T47D (cell line): Measurements from ENCODE around the gene ATAD3C.
"Not testable (repeated sequence)": the region's sequence is repeated elsewhere in the genome, so short reads cannot be mapped to it uniquely, and the experiment has no call there.

Experiments
- DNase-seq, 2 experiments: peaks; one replicate each; pipeline versions ENCODE4 v3.0.0 to v3.0.0-alpha.2; 2011 to 2012; ENCODE audit warnings: low read depth in 1 of 2, low spot score in 1 of 2
- JUND ChIP-seq: IDR thresholded peaks from 2 replicates; pipeline ENCODE4 v1.6.1; 2012; ENCODE audit warnings: low read depth
- in situ Hi-C: cut with HindIII; loops from 2 replicates; pipeline ENCODE4 v1.10.0; 2016; ENCODE audit warnings: low sequenced_read_pairs, low pct_unique_long_range_greater_than_20kb

The ATAD3C gene, protein sequence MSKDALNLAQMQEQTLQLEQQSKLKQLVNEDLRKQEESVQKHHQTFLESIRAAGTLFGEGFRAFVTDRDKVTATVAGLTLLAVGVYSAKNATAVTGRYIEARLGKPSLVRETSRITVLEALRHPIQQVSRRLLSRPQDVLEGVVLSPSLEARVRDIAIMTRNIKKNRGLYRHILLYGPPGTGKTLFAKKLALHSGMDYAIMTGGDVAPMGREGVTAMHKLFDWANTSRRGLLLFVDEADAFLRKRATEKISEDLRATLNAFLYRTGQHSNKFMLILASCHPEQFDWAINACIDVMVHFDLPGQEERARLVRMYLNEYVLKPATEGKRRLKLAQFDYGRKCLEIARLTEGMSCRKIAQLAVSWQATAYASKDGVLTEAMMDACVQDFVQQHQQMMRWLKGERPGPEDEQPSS

DNA sequence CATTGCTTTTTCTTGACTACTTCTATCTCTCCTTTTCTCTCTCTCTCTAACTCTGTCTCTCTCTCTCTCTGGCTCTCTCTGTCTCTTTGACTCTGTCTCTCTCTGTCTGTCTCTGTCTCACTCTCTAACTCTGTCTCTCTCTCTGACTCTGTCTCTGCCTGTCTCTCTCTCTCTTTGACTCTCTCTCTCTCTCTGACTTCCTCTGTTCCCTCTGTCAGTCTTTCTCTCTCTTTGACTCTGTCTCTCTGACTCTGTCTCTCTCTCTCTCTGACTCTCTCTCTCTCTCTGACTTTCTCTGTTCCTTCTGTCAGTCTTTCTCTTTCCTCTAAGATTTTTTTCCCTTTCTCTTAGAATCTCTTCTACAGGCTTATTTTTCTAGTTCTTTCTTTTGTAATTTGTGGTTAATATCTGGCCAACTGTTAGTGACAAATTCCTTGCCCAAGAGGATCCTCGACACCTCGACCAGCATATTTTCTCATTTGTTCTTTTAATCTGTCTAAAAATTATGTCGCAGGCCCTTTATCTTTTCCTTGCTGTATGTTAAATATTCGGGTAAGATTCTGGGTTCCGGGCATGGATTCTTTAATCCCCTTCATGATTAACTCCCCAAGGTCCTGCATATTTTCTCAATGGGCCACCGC lies at the start of gene ATAD3C:
Gene ATAD3C (plus strand): TSS at position 591 of the 641 bp plus-strand sequence. CDS start 995 bp downstream, outside the sequence.
- no peak for DNase-seq
- in situ Hi-C loops, result no loop called here
- TF ChIP-seq JUND, result no peak

DNA sequence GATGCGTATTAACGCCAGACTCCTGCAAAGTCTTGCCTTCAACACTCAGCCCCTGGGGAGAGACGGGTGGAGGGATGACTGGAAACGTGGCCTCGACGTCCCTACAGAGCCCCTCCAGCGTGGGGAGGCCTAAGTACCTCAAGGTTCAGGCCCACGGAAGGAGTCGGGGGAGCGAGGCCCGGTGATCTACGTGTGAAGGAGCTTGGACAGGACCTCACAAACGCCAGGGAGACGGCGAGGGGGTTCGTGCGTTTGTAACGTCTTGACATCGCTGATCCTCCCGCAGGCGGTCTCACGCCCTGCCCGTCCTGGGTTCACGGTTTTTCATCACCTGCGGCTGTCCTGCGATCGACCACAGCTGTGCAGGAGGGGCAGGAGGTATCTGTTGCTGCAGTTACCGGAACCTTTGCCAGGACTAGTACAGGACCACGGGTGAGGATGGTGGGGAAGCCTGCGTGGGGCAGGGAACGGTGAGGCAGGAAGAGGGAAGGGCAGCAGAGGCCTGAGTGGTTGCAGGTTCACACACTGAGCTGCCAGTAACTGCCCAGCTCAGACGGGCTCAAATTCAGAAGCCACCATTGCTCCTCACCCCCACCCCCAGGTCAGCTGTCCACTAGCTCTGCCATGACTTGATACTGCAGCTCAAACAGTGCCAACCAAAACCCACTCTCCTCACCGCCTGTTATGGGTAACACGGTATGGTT lies 49.5 kb upstream of the ATAD3C start:
- TF ChIP-seq JUND, result no peak
- DNase-seq, result peak in 1 of 2 experiments; percentile 33
- in situ Hi-C loops, result no loop called here

GRCh38 chr1:1400576-1401456 lies 48.7 kb upstream of the ATAD3C start:
- in situ Hi-C loops, result no loop called here
- no peak for DNase-seq
- no peak for TF ChIP-seq JUND

DNA sequence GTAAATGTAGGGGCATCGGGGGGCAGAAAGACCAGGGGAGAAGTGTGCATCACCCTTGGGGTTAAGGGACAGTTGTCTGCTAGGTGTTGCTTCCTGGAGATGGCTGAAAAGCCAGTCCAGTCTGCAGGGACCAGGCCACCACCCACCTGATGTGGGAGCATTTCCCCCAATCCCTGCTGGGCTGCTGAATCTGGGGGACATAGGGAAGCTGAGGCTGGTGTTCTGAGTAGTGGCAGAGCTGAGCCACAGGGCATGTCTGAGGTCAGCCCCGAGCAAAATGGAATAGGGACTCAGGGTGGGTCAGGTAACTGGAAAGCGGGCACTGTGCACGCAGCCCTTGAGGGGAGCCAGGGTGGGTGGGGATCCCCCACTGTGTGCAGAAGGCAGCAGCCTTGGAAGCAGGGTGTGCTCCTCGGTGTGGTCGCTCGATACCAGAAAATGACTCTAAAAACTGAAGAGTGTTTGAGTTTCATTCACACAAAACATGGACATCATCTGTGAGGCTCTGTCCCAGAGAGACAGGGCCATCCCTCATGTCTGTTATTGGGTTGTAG lies 48.0 kb upstream of the ATAD3C start:
- no peak for DNase-seq
- TF ChIP-seq JUND, result no peak
- in situ Hi-C loops, result no loop called here

GRCh38 chr1:1402072-1402900 lies 47.2 kb upstream of the ATAD3C start:
- in situ Hi-C loops, result no loop called here
- peak in 1 of 2 experiments; percentile 57 for DNase-seq
- TF ChIP-seq JUND, result no peak

- DNase-seq, in situ Hi-C loops: not testable (repeated sequence)
Measured at GRCh38 chr1:1402901-1403392, 46.5 kb upstream of the ATAD3C start.

GRCh38 chr1:1403653-1404052 lies 45.8 kb upstream of the ATAD3C start:
- no peak for TF ChIP-seq JUND
- no peak for DNase-seq
- in situ Hi-C loops, result no loop called here

DNA sequence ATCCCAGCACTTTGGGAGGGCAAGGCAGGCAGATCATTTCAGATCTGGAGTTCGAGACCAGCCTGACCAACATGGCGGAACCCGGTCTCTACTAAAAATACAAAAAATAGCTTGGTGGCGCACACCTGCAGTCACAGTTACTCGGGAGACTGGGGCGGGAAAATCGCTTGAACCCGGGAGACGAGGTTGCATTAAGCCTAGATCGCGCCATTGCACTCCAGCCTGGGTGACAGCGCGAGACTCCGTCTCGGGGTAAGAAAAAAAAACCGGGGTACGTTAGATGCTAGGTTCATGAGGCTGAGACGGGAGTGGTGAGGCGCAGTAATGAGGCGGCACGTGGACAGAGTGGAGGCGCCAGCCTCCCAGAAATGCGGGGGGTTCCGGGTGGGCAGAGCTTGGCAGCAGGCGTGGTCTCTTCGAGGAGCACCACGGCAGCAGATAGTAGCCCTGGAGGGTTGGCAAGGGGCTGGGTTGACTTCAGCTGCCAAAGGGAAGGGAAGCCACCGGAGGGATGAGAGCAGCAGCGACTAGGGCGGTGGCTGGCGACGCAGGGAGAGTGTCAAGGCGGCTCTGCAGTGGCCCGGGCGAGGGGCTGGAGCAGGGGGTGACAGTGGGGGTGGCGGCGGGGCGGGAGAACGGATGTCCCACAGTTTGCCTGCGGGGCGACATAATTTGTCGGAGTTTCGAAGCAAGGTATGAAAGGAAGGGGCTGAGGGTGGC lies 43.2 kb upstream of the ATAD3C start:
- in situ Hi-C loops, result no loop called here
- DNase-seq, result no peak
- TF ChIP-seq JUND, result no peak

GRCh38 chr1:1406821-1407635 lies 42.5 kb upstream of the ATAD3C start, which contains the start of gene MRPL20:
Gene MRPL20 (minus strand): TSS chr1:1407293. CDS start chr1:1407217, 76 bp downstream.
- no peak for TF ChIP-seq JUND
- in situ Hi-C loops, result no loop called here
- DNase-seq, result peak; percentile 88 to 90
